PC-9 (cell line): ENCODE data around the gene IVD. TPM values are rescaled to one million over a fixed set of nuclear protein-coding genes. Genes with fewer than 3 reads are reported as not detected.

Experiments
- BruUV-seq: library from RNA; stranded (reverse); fragments of 400-500 nt; replicated peaks from 2 replicates; lab custom pipeline; 2021; lab: Mats Ljungman, UMichigan
- CTCF ChIA-PET: fragments of 300-600 bp; sonication (Branson Sonifier 250); formaldehyde crosslinking; loops from one replicate; lab custom pipeline; 2022; ENCODE audit warnings: antibody characterized with exemption; lab: Charles Lee
- POLR2A ChIA-PET: fragments of 300-600 bp; sonication (Branson Sonifier 250); formaldehyde crosslinking; loops from one replicate; lab custom pipeline; 2022; ENCODE audit warnings: antibody characterized with exemption; ENCODE audit not compliant: unreplicated experiment; lab: Charles Lee
- DNase-seq, 2 experiments: peaks; one replicate each; pipeline versions ENCODE4 v3.0.0 to v3.0.0-alpha.2; 2015 to 2022; ENCODE audit warnings: mixed read lengths in 1 of 2
- H2AFZ ChIP-seq: fragments of 200-600 bp; sonication (generic); 2 replicates; pipeline ENCODE4 v1.8.1; 2017; ENCODE audit warnings: antibody characterized with exemption
- H3F3A ChIP-seq: fragments of 200-600 bp; sonication (generic); 2 replicates; pipeline ENCODE4 v1.8.1; 2017; ENCODE audit warnings: antibody characterized with exemption, mild to moderate bottlenecking, low read depth; ENCODE audit not compliant: insufficient read depth
- H3K27ac ChIP-seq: fragments of 200-600 bp; sonication (generic); 2 replicates; pipeline ENCODE4 v1.6.1; 2016; ENCODE audit warnings: mixed run types
- H3K27me3 ChIP-seq: fragments of 200-600 bp; sonication (generic); 2 replicates; pipeline ENCODE4 v1.6.1; 2016; ENCODE audit warnings: low read depth, mixed run types; ENCODE audit not compliant: insufficient read depth
- H3K36me3 ChIP-seq: fragments of 200-600 bp; sonication (generic); 2 replicates; pipeline ENCODE4 v1.6.1; 2016; ENCODE audit warnings: low read depth, mixed run types
- H3K4me1 ChIP-seq: fragments of 200-600 bp; sonication (generic); replicated peaks from 2 replicates; pipeline ENCODE4 v1.6.1; 2016; ENCODE audit warnings: mixed run types; ENCODE audit not compliant: insufficient read depth
- H3K4me2 ChIP-seq: fragments of 200-600 bp; sonication (generic); 2 replicates; pipeline ENCODE4 v1.6.1; 2017; ENCODE audit warnings: mixed run types
- H3K4me3 ChIP-seq: fragments of 200-600 bp; sonication (generic); 2 replicates; pipeline ENCODE4 v1.6.1; 2016; ENCODE audit warnings: mixed run types
- H3K79me2 ChIP-seq: fragments of 200-600 bp; sonication (generic); 2 replicates; pipeline ENCODE4 v1.6.1; 2017; ENCODE audit warnings: low read depth, mixed run types
- H3K9me2 ChIP-seq: fragments of 200-600 bp; sonication (generic); 2 replicates; pipeline ENCODE4 v1.8.1; 2017; ENCODE audit warnings: mild to moderate bottlenecking; ENCODE audit not compliant: insufficient read depth
- H3K9me3 ChIP-seq: fragments of 200-600 bp; sonication (generic); 2 replicates; pipeline ENCODE4 v1.8.1; 2016; ENCODE audit warnings: low read depth; ENCODE audit not compliant: insufficient read depth
- H4K20me1 ChIP-seq: fragments of 200-600 bp; sonication (generic); 2 replicates; pipeline ENCODE4 v1.8.1; 2017; ENCODE audit not compliant: insufficient read depth
- CTCF ChIP-seq: fragments of 200-600 bp; sonication (generic); conservative IDR thresholded peaks from 2 replicates; pipeline ENCODE4 v1.6.1; 2017; ENCODE audit warnings: mixed run types, antibody characterized with exemption, mild to moderate bottlenecking, moderate library complexity
- EZH2 ChIP-seq: fragments of 200-600 bp; sonication (generic); IDR thresholded peaks from 2 replicates; pipeline ENCODE4 v1.8.0; 2017; ENCODE audit warnings: antibody characterized with exemption, low read depth
- intact Hi-C: fragments of 100-400 bp; cut with micrococcal nuclease; formaldehyde crosslinking; loops from one replicate; pipeline ENCODE4 v1.10.0; 2022; ENCODE audit not compliant: unreplicated experiment
- total RNA-seq: library from RNA; stranded (reverse); gene quantifications from 2 replicates; pipeline ENCODE4 v1.2.3, GENCODE V29; 2021

IVD gene
- total RNA-seq, 1 experiment from 2014 or later = 82.5 TPM

DNA sequence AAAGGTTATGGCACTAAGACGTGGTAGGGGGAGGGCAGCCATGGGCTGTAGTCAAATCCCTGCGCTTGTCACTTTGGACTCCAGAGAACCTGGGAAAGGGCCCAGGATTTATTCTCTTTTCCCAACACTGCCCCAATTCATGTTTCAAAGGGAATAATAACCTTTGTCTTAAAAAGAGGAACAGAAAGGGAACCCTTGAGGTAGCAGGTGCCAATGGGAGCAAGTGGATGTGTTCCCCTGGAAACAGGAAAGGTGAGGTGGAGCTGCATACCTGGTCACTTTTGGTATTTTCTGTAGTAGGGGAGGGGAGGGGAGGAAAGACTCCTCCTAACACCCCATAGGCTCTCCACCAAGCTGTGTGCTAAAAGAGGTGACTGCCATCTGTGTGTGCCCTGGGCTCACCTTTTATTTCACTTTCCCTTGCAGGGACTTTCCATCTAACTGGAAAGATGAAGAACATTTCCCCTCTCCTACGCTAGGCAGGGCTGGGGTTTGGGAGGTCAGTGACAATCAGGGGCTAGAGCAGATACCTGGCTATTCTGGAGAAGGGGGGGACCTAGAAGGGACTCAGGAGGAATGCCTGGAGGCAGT is 59.1 kb downstream of the IVD start:
- no peaks in the 10 kb centered on the region for H3K27me3 ChIP-seq
- no peaks in the 10 kb centered on the region for H3K9me3 ChIP-seq
- H3K27ac ChIP-seq = no peak overlapping the region
- TF ChIP-seq EZH2 (no peak), CTCF (no peak)
- peaks cover 10% of the 10 kb centered on the region; the same call in 1 of the 2 replicates for H3F3A ChIP-seq
- H4K20me1 ChIP-seq = 0 out of 2 replicates have a peak, but pooled peaks cover 2% of the 10 kb centered on the region
- no peaks in the 10 kb centered on the region for H3K79me2 ChIP-seq
- no peaks in the 10 kb centered on the region for H3K9me2 ChIP-seq
- no TSS peak for BruUV-seq
- H3K4me2 ChIP-seq = no peak overlapping the region
- intact Hi-C loops = no loop called here
- ChIA-PET CTCF (no interaction called here), POLR2A (interaction anchor here (0.5 kb wide), 1 partner anchor 20 kb away, joined by 12 read pairs; no protein-coding TSS in a partner anchor)
- DNase-seq = no peak
- no peak overlapping the region for H3K4me3 ChIP-seq
- H3K36me3 ChIP-seq = no peaks in the 10 kb centered on the region
- no peak overlapping the region for H2AFZ ChIP-seq
- H3K4me1 ChIP-seq = no peaks in the 10 kb centered on the region; the same call in 1 of the 2 replicates

- no peaks in the 10 kb centered on the region for H3K79me2 ChIP-seq
- TF ChIP-seq EZH2 = no peak
- BruUV-seq = no TSS peak
- no peak for DNase-seq
- intact Hi-C loops = no loop called here
- H3K27ac ChIP-seq = no peak overlapping the region
- no peaks in the 10 kb centered on the region for H3K9me2 ChIP-seq
- H3K4me1 ChIP-seq = peaks cover 5% of the 10 kb centered on the region
- no peaks in the 10 kb centered on the region for H3K27me3 ChIP-seq
- H3K4me3 ChIP-seq = no peak overlapping the region
- ChIA-PET CTCF (no interaction called here), POLR2A (interaction anchor here (0.6 kb wide), 3 partner anchors 14 to 690 kb away, joined by 3 to 5 read pairs (median 3); no protein-coding TSS in a partner anchor)
- peaks cover 18% of the 10 kb centered on the region; the same call in 1 of the 2 replicates for H3F3A ChIP-seq
- no peaks in the 10 kb centered on the region for H3K9me3 ChIP-seq
- H2AFZ ChIP-seq = no peak overlapping the region
- no peak overlapping the region for H3K4me2 ChIP-seq
- H4K20me1 ChIP-seq = 0 out of 2 replicates have a peak, but pooled peaks cover 2% of the 10 kb centered on the region
- H3K36me3 ChIP-seq = no peaks in the 10 kb centered on the region
These were observed 60.3 kb downstream of the IVD start for GRCh38 chr15:40465939-40466338.

DNA sequence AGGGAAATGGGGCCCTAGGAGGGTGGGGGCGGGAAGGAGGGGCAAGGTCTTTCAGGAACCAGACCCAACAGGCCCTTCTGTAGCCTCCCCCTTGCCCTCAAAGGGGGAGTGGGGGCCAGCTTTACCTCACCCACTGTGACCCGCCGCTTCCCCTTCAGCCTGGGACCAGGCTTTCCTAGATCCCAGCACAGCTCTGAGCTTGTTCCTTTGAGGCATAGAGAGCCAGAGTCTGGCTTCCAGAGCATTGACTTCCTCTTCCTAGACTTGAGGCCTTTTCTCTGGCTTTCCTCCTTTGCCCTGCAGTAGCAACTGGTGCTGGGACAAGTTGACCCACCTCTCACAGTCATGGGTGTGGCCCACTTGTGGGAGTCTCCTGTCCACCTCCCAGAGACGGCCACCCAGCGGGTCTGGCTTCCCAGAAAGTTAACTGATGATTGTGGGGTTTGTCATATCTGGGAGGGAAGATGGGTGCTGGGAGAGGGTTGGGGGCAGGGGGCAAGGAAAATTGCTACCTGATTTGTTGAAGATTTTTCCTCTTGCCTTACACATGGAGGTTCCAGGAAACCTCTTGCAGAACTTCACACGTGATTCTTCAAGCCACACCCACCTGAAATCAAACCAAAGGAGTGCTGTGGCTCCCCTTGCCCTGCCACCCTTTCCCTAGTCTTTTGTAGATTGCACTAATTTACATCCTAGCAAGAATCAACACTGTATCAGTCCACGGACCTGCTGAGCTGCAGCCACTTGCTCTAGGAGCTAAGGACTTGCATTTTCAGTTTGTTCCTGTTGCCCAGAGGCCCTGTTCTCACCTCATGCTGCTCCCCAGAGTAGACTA is 61.0 kb downstream of the IVD start:
- Histone ChIP-seq H2AFZ (no peak overlapping the region), H3K4me1 (peaks cover 5% of the 10 kb centered on the region), H3K4me3 (no peak overlapping the region), H3K79me2 (no peaks in the 10 kb centered on the region), H3K36me3 (no peaks in the 10 kb centered on the region), H3F3A (peaks cover 18% of the 10 kb centered on the region; the same call in 1 of the 2 replicates), H3K4me2 (no peak overlapping the region), H3K27ac (no peak overlapping the region), H3K9me2 (no peaks in the 10 kb centered on the region), H4K20me1 (0 out of 2 replicates have a peak, but pooled peaks cover 2% of the 10 kb centered on the region), H3K27me3 (no peaks in the 10 kb centered on the region), H3K9me3 (no peaks in the 10 kb centered on the region)
- no peak for DNase-seq
- BruUV-seq = no TSS peak
- ChIA-PET CTCF (no interaction called here), POLR2A (interaction anchor here (0.6 kb wide), 3 partner anchors 15 to 690 kb away, joined by 3 to 5 read pairs (median 3); no protein-coding TSS in a partner anchor)
- intact Hi-C loops = no loop called here
- TF ChIP-seq CTCF = no peak
- no peak for TF ChIP-seq EZH2
